Osteocyte (in vitro differentiated cells): Measurements from ENCODE around the gene TMEM214. TPM values are rescaled to one million over a fixed set of nuclear protein-coding genes. Genes with fewer than 3 reads are reported as not detected.

Experiments
- DNase-seq: peaks from one replicate; pipeline ENCODE4 v3.0.0; 2021; ENCODE audit warnings: mixed read lengths; ENCODE audit not compliant: unreplicated experiment; ENCODE audit errors: extremely low spot score
- H3K27ac Mint-ChIP-seq: one replicate; pipeline ENCODE4 v1.8.0; 2021; ENCODE audit warnings: mild to moderate bottlenecking, mixed read lengths; ENCODE audit not compliant: unreplicated experiment
- H3K27me3 Mint-ChIP-seq: one replicate; pipeline ENCODE4 v1.8.0; 2021; ENCODE audit warnings: mixed read lengths; ENCODE audit not compliant: unreplicated experiment
- H3K36me3 Mint-ChIP-seq: one replicate; pipeline ENCODE4 v1.8.0; 2021; ENCODE audit warnings: mixed read lengths; ENCODE audit not compliant: unreplicated experiment
- H3K4me1 Mint-ChIP-seq: one replicate; pipeline ENCODE4 v1.8.0; 2021; ENCODE audit warnings: mixed read lengths; ENCODE audit not compliant: unreplicated experiment
- H3K4me3 Mint-ChIP-seq: one replicate; pipeline ENCODE4 v1.8.0; 2021; ENCODE audit warnings: mild to moderate bottlenecking, moderate library complexity, mixed read lengths; ENCODE audit not compliant: unreplicated experiment
- H3K9me3 Mint-ChIP-seq: one replicate; pipeline ENCODE4 v1.8.0; 2021; ENCODE audit warnings: mixed read lengths; ENCODE audit not compliant: unreplicated experiment
- total RNA-seq: library from RNA; stranded (reverse); gene quantifications from 2 replicates; pipeline ENCODE4 v1.2.1, GENCODE V29; 2021
- TF ChIP-seq, protein P1 (sequence below): fragments of 200-600 bp; sonication (generic); IDR thresholded peaks from 2 replicates; pipeline ENCODE4 v1.5.0; 2021; ENCODE audit warnings: antibody characterized with exemption, mild to moderate bottlenecking, moderate library complexity

TMEM214 gene
- total RNA-seq, 1 donor from 2014 or later, result 118 TPM

DNA sequence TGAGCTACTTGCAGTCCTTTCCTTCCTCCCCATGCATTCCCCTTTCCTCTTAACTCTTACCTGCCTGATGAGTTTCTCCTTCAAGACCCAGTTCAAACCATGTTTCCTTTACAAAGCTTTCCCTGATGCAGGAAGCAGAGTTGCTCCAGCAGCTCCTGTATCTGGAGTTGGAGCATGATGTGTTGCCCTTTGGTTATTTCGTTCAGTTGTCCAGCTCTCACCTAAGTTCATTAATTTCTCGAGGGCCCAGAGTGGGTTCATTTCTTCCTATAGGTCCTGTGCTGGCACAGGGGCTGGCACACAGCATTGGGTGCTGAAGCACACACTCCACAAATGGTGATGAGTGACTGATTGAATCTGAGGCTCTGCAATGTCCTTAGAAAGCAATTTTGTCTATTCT, 23.0 kb upstream of the TMEM214 start:
- no peaks in the 10 kb centered on the region for H3K9me3 Mint-ChIP-seq

DNA sequence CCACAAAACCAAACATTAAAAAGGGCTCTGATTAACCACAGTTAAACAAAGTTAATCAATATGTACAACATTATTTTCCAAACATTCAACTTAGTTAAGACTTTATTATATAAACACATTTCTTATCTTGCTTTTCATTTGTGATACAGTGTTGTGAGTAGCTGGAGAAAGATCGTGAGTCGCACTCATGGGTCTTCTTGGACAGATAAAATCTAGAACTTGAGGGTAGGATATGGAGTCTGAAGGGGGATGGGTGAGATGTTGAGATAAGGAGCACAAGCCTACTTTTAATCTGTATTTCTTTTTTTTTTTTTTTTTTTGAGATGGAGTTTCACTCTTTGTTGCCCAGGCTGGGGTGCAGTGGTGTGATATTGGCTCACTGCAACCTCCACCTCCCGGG, 22.6 kb upstream of the TMEM214 start:
- Mint-ChIP-seq H3K4me1 (peaks cover 7% of the 10 kb centered on the region), H3K27ac (no peak overlapping the region), H3K27me3 (no peaks in the 10 kb centered on the region), H3K36me3 (no peaks in the 10 kb centered on the region), H3K4me3 (no peak overlapping the region), H3K9me3 (no peaks in the 10 kb centered on the region)
- no peak for DNase-seq
- TF ChIP-seq, protein P1, sequence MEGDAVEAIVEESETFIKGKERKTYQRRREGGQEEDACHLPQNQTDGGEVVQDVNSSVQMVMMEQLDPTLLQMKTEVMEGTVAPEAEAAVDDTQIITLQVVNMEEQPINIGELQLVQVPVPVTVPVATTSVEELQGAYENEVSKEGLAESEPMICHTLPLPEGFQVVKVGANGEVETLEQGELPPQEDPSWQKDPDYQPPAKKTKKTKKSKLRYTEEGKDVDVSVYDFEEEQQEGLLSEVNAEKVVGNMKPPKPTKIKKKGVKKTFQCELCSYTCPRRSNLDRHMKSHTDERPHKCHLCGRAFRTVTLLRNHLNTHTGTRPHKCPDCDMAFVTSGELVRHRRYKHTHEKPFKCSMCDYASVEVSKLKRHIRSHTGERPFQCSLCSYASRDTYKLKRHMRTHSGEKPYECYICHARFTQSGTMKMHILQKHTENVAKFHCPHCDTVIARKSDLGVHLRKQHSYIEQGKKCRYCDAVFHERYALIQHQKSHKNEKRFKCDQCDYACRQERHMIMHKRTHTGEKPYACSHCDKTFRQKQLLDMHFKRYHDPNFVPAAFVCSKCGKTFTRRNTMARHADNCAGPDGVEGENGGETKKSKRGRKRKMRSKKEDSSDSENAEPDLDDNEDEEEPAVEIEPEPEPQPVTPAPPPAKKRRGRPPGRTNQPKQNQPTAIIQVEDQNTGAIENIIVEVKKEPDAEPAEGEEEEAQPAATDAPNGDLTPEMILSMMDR, result no peak

More for the DNA sequence above, 23.0 kb upstream of the TMEM214 start:
- Mint-ChIP-seq H3K4me1 (peaks cover 6% of the 10 kb centered on the region), H3K27me3 (no peaks in the 10 kb centered on the region), H3K4me3 (no peak overlapping the region), H3K27ac (no peak overlapping the region), H3K36me3 (no peaks in the 10 kb centered on the region)
- TF ChIP-seq, protein P1, result no peak
- DNase-seq, result no peak

DNA sequence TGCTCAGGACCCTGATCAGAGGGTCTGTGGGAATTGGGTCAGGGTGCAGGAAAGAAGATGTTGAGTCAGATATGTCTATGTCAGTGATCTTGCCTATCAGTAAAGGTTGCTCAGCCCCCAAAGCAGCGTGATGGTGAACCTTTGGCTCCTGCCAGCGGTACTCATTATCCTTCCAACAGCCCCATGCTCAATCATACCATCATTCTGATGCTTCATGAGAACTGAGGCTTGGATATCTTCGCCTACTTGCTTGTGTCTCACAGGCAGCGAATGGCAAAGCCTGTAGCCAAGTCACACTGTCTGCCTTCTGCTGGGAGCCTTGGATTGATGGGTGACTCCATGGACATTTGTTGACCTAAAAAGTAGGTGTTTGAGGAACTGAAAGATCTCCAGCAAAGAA, 19.0 kb upstream of the TMEM214 start:
- TF ChIP-seq, protein P1, result no peak
- H3K4me1 Mint-ChIP-seq, result peaks cover 26% of the 10 kb centered on the region

DNA sequence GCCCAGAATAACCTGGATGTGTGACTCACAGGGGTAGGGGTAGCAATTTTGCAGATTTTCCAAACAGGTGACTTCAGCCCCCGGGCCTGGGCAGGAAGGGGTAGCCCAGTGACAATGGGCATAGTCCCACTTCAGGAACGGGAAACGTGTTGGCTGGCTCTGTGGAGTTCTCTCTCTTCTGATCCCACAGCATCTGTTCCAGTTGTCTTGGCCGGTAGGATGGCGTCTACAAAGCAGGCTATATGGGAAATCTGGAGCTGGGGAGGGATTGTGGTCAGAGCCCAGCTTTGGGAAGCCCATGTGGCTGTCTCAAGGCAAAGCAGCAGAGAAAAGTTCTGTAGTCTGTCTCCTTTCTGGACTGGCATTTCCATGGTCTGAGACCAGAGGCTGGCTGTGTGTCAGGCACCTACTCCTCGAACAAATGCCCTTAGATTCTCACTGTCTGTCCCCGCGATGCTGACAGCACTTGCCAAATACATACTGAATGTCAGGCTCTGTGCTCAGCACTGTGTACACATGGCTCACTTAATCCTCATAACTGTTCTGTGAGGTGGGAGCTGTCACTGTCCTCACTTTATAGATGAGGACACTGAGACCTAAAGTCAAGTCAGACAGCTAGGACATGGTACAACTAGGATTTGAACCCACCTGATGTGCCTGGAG, 17.9 kb upstream of the TMEM214 start:
- DNase-seq, result no peak
- Mint-ChIP-seq H3K27ac (peak overlapping the region; percentile 88), H3K36me3 (no peaks in the 10 kb centered on the region), H3K27me3 (no peaks in the 10 kb centered on the region), H3K4me1 (peaks cover 28% of the 10 kb centered on the region), H3K9me3 (no peaks in the 10 kb centered on the region), H3K4me3 (no peak overlapping the region)
- TF ChIP-seq, protein P1, result no peak

More for the DNA sequence above, 19.0 kb upstream of the TMEM214 start:
- Mint-ChIP-seq H3K36me3 (no peaks in the 10 kb centered on the region), H3K9me3 (no peaks in the 10 kb centered on the region), H3K4me3 (no peak overlapping the region), H3K27me3 (no peaks in the 10 kb centered on the region), H3K27ac (no peak overlapping the region)
- no peak for DNase-seq

DNA sequence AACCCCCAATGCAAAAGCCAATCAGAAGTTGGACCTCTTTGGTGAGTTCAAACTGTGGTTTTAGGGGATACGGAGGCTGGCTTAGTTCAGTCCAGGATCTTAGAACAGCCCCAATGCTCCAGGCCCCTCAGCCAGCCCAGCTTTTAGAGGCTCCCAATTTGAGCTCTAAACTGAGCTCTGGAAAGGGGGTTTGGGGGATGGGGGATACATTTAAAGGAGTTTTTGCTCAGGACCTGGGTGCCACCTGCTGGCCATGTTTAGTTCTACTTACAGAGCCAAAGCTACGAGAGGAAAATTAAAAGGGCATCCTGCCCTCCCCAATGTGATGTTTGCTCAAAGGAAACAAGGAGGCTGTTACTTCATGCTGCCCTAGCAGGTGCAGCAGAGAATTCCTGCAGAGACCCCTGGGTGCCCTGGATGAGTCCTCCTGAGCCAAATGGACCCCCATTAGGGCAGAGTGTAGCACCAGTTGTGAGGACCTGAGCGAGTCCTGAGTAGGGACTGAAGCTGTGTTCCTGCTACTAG, 15.9 kb upstream of the TMEM214 start:
- Mint-ChIP-seq H3K36me3 (no peaks in the 10 kb centered on the region), H3K4me3 (no peak overlapping the region), H3K27ac (peak overlapping the region; percentile 23), H3K9me3 (no peaks in the 10 kb centered on the region), H3K27me3 (no peaks in the 10 kb centered on the region), H3K4me1 (peaks cover 28% of the 10 kb centered on the region)
- TF ChIP-seq, protein P1, result peak; percentile 81
- DNase-seq, result no peak
